Measurements from ENCODE around the gene ZNF678. TPM values are rescaled to one million over a fixed set of nuclear protein-coding genes. Genes with fewer than 3 reads are reported as not detected.

The ZNF678 gene
- total RNA-seq, 1 donor = 3.6 TPM

- no peaks in the 10 kb centered on the region for H3K9me3 ChIP-seq (ENCODE audit: low read depth, low read length)
- DNase-seq (ENCODE audit: insufficient read length, low spot score, missing footprints) = no peak
- H3K4me2 ChIP-seq (ENCODE audit: insufficient read depth, low read length) = no peak overlapping the region
- peaks cover 20% of the 10 kb centered on the region for H4K20me1 ChIP-seq (ENCODE audit: insufficient read depth, low read length)
- no peaks in the 10 kb centered on the region for H3K36me3 ChIP-seq (ENCODE audit: insufficient read depth, low read length)
- no peaks in the 10 kb centered on the region for H3K79me2 ChIP-seq (ENCODE audit: insufficient read depth, low read length)
- peaks cover 8% of the 10 kb centered on the region for H3K27me3 ChIP-seq (ENCODE audit: insufficient read depth, low read length)
- no peak overlapping the region for H3K4me3 ChIP-seq (ENCODE audit: insufficient read depth, low read length)
- no peak overlapping the region for H3K27ac ChIP-seq (ENCODE audit: low read depth, low read length)
- H2AFZ ChIP-seq (ENCODE audit: low read length) = no peak overlapping the region
- TF ChIP-seq CTCF (IDR thresholded peaks at IDR 0.05; ENCODE audit: extremely low read depth, low read depth, low read length) = no peak
- no peaks in the 10 kb centered on the region for H3K4me1 ChIP-seq (ENCODE audit: insufficient read depth, low read length)
Observed at GRCh38 chr1:227726318-227726717, 163.0 kb downstream of the ZNF678 start.

Small RNA genes within 50 kb of the gene (small RNA-seq; reads per million reads assigned to genes)
- 1.5 reads per million, percentile 51 among the genes with 10 or more reads in this experiment for gene RNA5SP77

Other genes with a start within 250 kb of the ZNF678 start
- gene CDC42BPA, start 245.1 kb upstream of the ZNF678 start, total RNA-seq = 71.6 and 77.8 TPM in 2 replicates
- gene JMJD4, start 171.7 kb downstream of the ZNF678 start, total RNA-seq = 27.5 and 30.4 TPM in 2 replicates
- 47.7 and 51.4 TPM in 2 replicates for gene SNAP47, start 171.9 kb downstream of the ZNF678 start, total RNA-seq